K562 (cell line): Measurements from ENCODE around the gene RAB6A. TPM values are rescaled to one million over a fixed set of nuclear protein-coding genes. Genes with fewer than 3 reads are reported as not detected.

Source experiments
- ATAC-seq: fragments of 200-7000 bp; cut with Tn5 transposase; 3 replicates; pipeline ENCODE4 v1.9.1; 2020; ENCODE audit warnings: moderate library complexity
- BruUV-seq: library from RNA; stranded (reverse); fragments of 400-500 nt; replicated peaks from 2 replicates; lab custom pipeline; 2021; lab: Mats Ljungman, UMichigan
- CTCF ChIA-PET: fragments of 300-600 bp; formaldehyde crosslinking; extraction: SDS; loops from one replicate; lab custom pipeline; 2021; ENCODE audit warnings: low intra/inter-chr PET ratio; lab: Yijun Ruan, JAX
- POLR2A ChIA-PET: fragments of 300-600, 350-650 bp; sonication (Branson Sonifier 250); formaldehyde crosslinking; extraction: SDS; loops from one replicate; lab custom pipeline; 2021; ENCODE audit warnings: antibody characterized with exemption, inconsistent platforms; lab: Yijun Ruan, JAX
- DNase-seq, 4 experiments: peaks; one replicate each; pipeline versions ENCODE4 v3.0.0 to v3.0.0-alpha.2; 2011 to 2018; ENCODE audit warnings: low spot score in 3 of 4, mixed read lengths in 3 of 4; ENCODE audit errors: extremely low read depth in 1 of 4
- FAIRE-seq: peaks from 2 replicates; lab custom pipeline; 2011; peaks lifted over from hg19 to GRCh38; lab: Jason Lieb, UNC
- H2AFZ ChIP-seq: 2 replicates; pipeline ENCODE4 v1.6.0; 2011; ENCODE audit warnings: low read depth, low read length, control low read depth, inconsistent platforms
- H3K27ac ChIP-seq: fragments of 200-600 bp; 3 replicates; pipeline ENCODE4 v1.8.0; 2011; ENCODE audit warnings: low read depth, mild to moderate bottlenecking, control low read depth, inconsistent platforms, low read length, moderate library complexity, mixed read lengths; ENCODE audit errors: extremely low read depth
- H3K27me3 ChIP-seq, 2 experiments: fragments of 300-600 bp in 1 of 2; 2 replicates in 1 of 2; 3 replicates in 1 of 2; pipeline versions ENCODE4 v1.6.0 to v1.8.0; 2011; ENCODE audit warnings: inconsistent platforms in 2 of 2, low read length in 2 of 2, mild to moderate bottlenecking in 1 of 2, mixed read lengths in 1 of 2, moderate library complexity in 1 of 2; ENCODE audit not compliant: control insufficient read depth in 2 of 2, insufficient read depth in 2 of 2
- H3K36me3 ChIP-seq: fragments of 300-600 bp; 3 replicates; pipeline ENCODE4 v1.8.0; 2011; ENCODE audit warnings: mild to moderate bottlenecking, low read length, inconsistent platforms; ENCODE audit not compliant: control insufficient read depth, insufficient read depth
- H3K4me1 ChIP-seq, 2 experiments: fragments of 200-600 bp in 1 of 2; replicated peaks in 1 of 2; 2 replicates in 1 of 2; 3 replicates in 1 of 2; pipeline versions ENCODE4 v1.5.1 to v1.8.0; 2011; ENCODE audit warnings: inconsistent platforms in 2 of 2, low read length in 2 of 2, mild to moderate bottlenecking in 1 of 2, mixed read lengths in 1 of 2, moderate library complexity in 1 of 2; ENCODE audit not compliant: control insufficient read depth in 2 of 2, insufficient read depth in 2 of 2
- H3K4me2 ChIP-seq: 2 replicates; pipeline ENCODE4 v1.6.1; 2011; ENCODE audit warnings: low read length, control low read depth, inconsistent platforms, mixed read lengths; ENCODE audit not compliant: insufficient read depth
- H3K4me3 ChIP-seq: fragments of 200-600 bp; sonication (generic), shearing (Covaris generic); 2 replicates; pipeline ENCODE4 v1.5.1; 2016; ENCODE audit warnings: control low read depth, inconsistent platforms
- H3K79me2 ChIP-seq: fragments of 200-600 bp; 3 replicates; pipeline ENCODE4 v1.8.0; 2011; ENCODE audit warnings: low read length, inconsistent platforms; ENCODE audit not compliant: control insufficient read depth, insufficient read depth
- H3K9ac ChIP-seq, 2 experiments: 2 replicates each; pipeline versions ENCODE4 v1.6.0 to v1.6.1; 2011; ENCODE audit warnings: low read depth in 2 of 2, low read length in 2 of 2, control low read depth in 1 of 2, inconsistent platforms in 1 of 2, mild to moderate bottlenecking in 1 of 2, mixed read lengths in 1 of 2; ENCODE audit not compliant: insufficient read depth in 1 of 2
- H3K9me1 ChIP-seq: one replicate; pipeline ENCODE4 v1.6.0; 2011; ENCODE audit warnings: inconsistent platforms, mild to moderate bottlenecking, low read length, moderate library complexity; ENCODE audit not compliant: control insufficient read depth, insufficient read depth
- H3K9me3 ChIP-seq: replicated peaks from 2 replicates; pipeline ENCODE4 v1.5.1; 2011; ENCODE audit warnings: low read depth, low read length, inconsistent platforms; ENCODE audit not compliant: control insufficient read depth, insufficient read depth
- H4K20me1 ChIP-seq: replicated peaks from 2 replicates; pipeline ENCODE4 v1.6.1; 2011; ENCODE audit warnings: low read length, inconsistent platforms, mixed read lengths; ENCODE audit not compliant: control insufficient read depth, insufficient read depth
- FOXK2 ChIP-seq, 2 experiments: fragments of 450-650 bp; IDR thresholded peaks in 1 of 2; conservative IDR thresholded peaks in 1 of 2; 2 replicates each; pipeline ENCODE4 v1.6.1; 2016; ENCODE audit warnings: low read depth in 2 of 2, mild to moderate bottlenecking in 1 of 2
- PHF8 ChIP-seq: fragments of 200-600 bp; sonication (generic); IDR thresholded peaks from 2 replicates; pipeline ENCODE4 v1.6.1; 2012; ENCODE audit warnings: mixed run types, mild to moderate bottlenecking, inconsistent platforms, low read length, moderate library complexity, borderline replicate concordance
- WGBS: fragments of 100-300 bp; shearing (Covaris generic); methylation state at CpG from one replicate; pipeline ENCODE4 v1.1.6; 2016; ENCODE audit warnings: low coverage, mixed read lengths; ENCODE audit not compliant: insufficient coverage; ENCODE audit errors: missing lambda C conversion rate; 5-methylcytosine and 5-hydroxymethylcytosine counted together
- in situ Hi-C: fragments of 300-500 bp; cut with MboI; formaldehyde crosslinking; loops from 4 replicates; pipeline ENCODE4 v1.15.0; 2018; ENCODE audit warnings: inconsistent platforms, mixed read lengths
- intact Hi-C: fragments of 100-400 bp; cut with micrococcal nuclease; formaldehyde crosslinking; loops from 2 replicates; pipeline ENCODE4 v1.14.2; 2022
- polyA plus RNA-seq, 8 experiments: library from polyadenylated mRNA; depleted of rRNA in 4 of 8; stranded (reverse) in 5 of 8; unstranded in 3 of 8; fragments of >200 nt; fragmentation: Nextera tagmentation in 2 of 8; fragmentation: Illumina TruSeq in 1 of 8; extraction: Ambion mirVana in 2 of 8; extraction: Trizol in 1 of 8; gene quantifications; 2 replicates each; pipeline versions ENCODE4 v1.2.1 to v1.2.3, GENCODE V29; 2011 to 2014; ENCODE audit warnings: inconsistent platforms in 1 of 8, missing spikeins in 1 of 8
- total RNA-seq, 7 experiments: library from RNA; depleted of rRNA in 6 of 7; stranded (reverse); fragments of >200 nt in 6 of 7; fragmentation: Illumina TruSeq in 2 of 7; extraction: Trizol in 2 of 7; gene quantifications; 2 replicates each; pipeline versions ENCODE4 v1.2.1 to v1.2.3, GENCODE V29; 2011 to 2021; ENCODE audit warnings: low replicate concordance in 1 of 7
- TF ChIP-seq, protein P1 (sequence below): fragments of 450-650 bp; IDR thresholded peaks from 2 replicates; pipeline ENCODE4 v1.6.1; 2018; ENCODE audit not compliant: partially characterized antibody

RAB6A gene
- total and polyA plus RNA-seq, 9 of the 15 experiments (the other 6 are each of a cell fraction or from before 2014, with no cell fraction given) = 14.0 to 95.3 (median 45.4) TPM

DNA sequence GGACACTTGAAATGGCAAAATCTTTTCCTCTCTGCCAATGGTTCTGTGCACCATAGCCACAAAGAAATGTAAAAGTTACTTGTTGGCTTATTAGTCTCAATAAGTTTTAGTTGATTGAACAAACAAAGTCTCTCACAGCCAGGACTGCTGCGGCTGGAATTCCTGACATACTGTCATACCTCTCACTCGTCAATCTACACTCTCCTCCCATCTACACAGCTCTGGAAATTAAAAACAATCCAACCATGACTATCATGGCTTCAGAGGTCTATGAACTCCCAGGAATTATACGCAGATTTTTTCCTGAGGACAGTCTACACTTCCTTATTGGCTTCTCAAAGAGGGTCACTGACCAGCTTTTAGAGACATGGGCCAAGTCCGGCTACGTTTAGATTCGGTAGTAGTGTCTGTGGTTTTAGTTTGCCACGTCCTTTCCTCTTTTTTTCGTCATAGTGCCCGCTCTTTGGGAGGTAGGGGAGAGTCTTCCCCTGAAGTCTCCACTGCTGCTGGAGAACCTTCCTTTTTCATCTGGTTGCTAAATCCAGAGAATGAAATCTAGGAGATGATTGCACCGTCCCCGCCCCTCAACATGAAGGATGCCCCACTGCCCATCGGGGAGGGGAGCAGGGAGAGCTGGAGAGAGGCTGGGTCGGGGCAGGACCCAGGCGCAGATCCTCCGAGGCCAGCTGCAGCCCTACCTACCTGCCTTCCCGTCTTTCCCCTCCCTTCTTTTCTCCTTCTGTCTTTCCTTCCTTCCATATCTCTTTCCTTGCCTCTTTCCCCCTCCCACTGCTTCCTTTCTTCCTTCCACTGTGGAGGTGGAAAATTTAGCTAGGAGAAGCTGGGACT is 115.5 kb downstream of the RAB6A start:
- H2AFZ ChIP-seq = no peak overlapping the region
- no TSS peak for BruUV-seq
- no peaks in the 10 kb centered on the region for H3K79me2 ChIP-seq
- H3K27ac ChIP-seq = no peak overlapping the region
- no peaks in the 10 kb centered on the region for H3K36me3 ChIP-seq
- H3K4me2 ChIP-seq = no peak overlapping the region; the same call in 1 of the 2 replicates
- no peak overlapping the region for H3K4me3 ChIP-seq
- DNase-seq (no peak), FAIRE-seq (no peak), ATAC-seq (no peak)
- H3K4me1 ChIP-seq = peaks cover 0 to 15% of the 10 kb centered on the region in 2 experiments; a peak in 3 of 5 replicates
- POLR2A ChIA-PET = interaction anchor here (0.5 to 1.8 kb wide), 3 partner anchors 17 to 328 kb away, joined by 3 to 5 read pairs (median 4); no protein-coding TSS in a partner anchor
- TF ChIP-seq, protein P1, sequence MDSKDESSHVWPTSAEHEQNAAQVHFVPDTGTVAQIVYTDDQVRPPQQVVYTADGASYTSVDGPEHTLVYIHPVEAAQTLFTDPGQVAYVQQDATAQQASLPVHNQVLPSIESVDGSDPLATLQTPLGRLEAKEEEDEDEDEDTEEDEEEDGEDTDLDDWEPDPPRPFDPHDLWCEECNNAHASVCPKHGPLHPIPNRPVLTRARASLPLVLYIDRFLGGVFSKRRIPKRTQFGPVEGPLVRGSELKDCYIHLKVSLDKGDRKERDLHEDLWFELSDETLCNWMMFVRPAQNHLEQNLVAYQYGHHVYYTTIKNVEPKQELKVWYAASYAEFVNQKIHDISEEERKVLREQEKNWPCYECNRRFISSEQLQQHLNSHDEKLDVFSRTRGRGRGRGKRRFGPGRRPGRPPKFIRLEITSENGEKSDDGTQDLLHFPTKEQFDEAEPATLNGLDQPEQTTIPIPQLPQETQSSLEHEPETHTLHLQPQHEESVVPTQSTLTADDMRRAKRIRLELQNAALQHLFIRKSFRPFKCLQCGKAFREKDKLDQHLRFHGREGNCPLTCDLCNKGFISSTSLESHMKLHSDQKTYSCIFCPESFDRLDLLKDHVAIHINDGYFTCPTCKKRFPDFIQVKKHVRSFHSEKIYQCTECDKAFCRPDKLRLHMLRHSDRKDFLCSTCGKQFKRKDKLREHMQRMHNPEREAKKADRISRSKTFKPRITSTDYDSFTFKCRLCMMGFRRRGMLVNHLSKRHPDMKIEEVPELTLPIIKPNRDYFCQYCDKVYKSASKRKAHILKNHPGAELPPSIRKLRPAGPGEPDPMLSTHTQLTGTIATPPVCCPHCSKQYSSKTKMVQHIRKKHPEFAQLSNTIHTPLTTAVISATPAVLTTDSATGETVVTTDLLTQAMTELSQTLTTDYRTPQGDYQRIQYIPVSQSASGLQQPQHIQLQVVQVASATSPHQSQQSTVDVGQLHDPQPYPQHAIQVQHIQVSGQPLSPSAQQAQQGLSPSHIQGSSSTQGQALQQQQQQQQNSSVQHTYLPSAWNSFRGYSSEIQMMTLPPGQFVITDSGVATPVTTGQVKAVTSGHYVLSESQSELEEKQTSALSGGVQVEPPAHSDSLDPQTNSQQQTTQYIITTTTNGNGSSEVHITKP = peak; percentile 32
- TF ChIP-seq FOXK2 (conservative IDR thresholded peaks at IDR 0.05 in 1 of 2, IDR thresholded peaks at IDR 0.05 in 1 of 2; ENCODE audit: low read depth in 2 of 2) = no peak
- no peak for TF ChIP-seq PHF8
- peaks cover 25 to 44% of the 10 kb centered on the region in 2 experiments; a peak in 4 of 5 replicates for H3K27me3 ChIP-seq
- 4% methylated on average over 11 of the region's 16 CpGs for WGBS
- no peak overlapping the region for H3K9ac ChIP-seq
- no peaks in the 10 kb centered on the region for H4K20me1 ChIP-seq
- in situ Hi-C loops = no loop called here
- H3K9me3 ChIP-seq = no peaks in the 10 kb centered on the region
- H3K9me1 ChIP-seq = no peaks in the 10 kb centered on the region
- CTCF ChIA-PET = interaction anchor here (0.6 to 0.7 kb wide), 2 partner anchors 11 to 325 kb away, joined by 3 read pairs; no protein-coding TSS in a partner anchor
- intact Hi-C loops = no loop called here
